Measurements from ENCODE around the gene KCNMA1. TPM values are rescaled to one million over a fixed set of nuclear protein-coding genes. Genes with fewer than 3 reads are reported as not detected.
A peak's percentile ranks its signal among the peaks of the same experiment; 100 is the strongest.

Gene KCNMA1
- total RNA-seq, 1 experiment from 2014 or later = 143 TPM

GRCh38 chr10:77514870-77515269 lies 122.7 kb downstream of the KCNMA1 start:
- Histone ChIP-seq H3K9me2 (replicated peaks; ENCODE audit: low read length) (no peaks in the 10 kb centered on the region), H3K36me3 (ENCODE audit: low read depth, low read length) (no peaks in the 10 kb centered on the region), H3K27ac (ENCODE audit: low read length) (peak overlapping the region; percentile 82), H3K9me3 (ENCODE audit: low read length) (no peaks in the 10 kb centered on the region), H3K9ac (ENCODE audit: low read length) (peak overlapping the region; percentile 52), H4K20me1 (ENCODE audit: low read length) (no peaks in the 10 kb centered on the region), H3K4me3 (ENCODE audit: low read length) (peak overlapping the region; percentile 49; the same call in 1 of the 2 replicates), H3F3A (ENCODE audit: low read length, unreplicated experiment) (peaks cover 23% of the 10 kb centered on the region), H3K4me1 (ENCODE audit: insufficient read depth, low read length) (peaks cover 74% of the 10 kb centered on the region), H3K4me2 (ENCODE audit: low read length) (peak overlapping the region; percentile 72), H3K27me3 (ENCODE audit: low read length) (no peaks in the 10 kb centered on the region), H3K79me2 (ENCODE audit: low read length) (peaks cover 87% of the 10 kb centered on the region), H2AFZ (ENCODE audit: low read length) (peak overlapping the region; percentile 14; the same call in 1 of the 2 replicates)
- ATAC-seq (no peak), DNase-seq (no peak)
- no peak for TF ChIP-seq CTCF (conservative IDR thresholded peaks at IDR 0.05; ENCODE audit: low read depth, low read length)
- no peak for TF ChIP-seq EZH2phosphoT487 (IDR thresholded peaks at IDR 0.05; ENCODE audit: borderline replicate concordance, low read length)
- no peak for TF ChIP-seq EZH2 (IDR thresholded peaks at IDR 0.05; ENCODE audit: low read length, unreplicated experiment)
- ChIA-PET POLR2A (ENCODE audit: unreplicated experiment) (no interaction called here), CTCF (interaction anchor here (0.8 to 2.5 kb wide), 3 partner anchors 123 to 159 kb away, joined by 3 to 18 read pairs (median 3); no protein-coding TSS in a partner anchor)
- intact Hi-C loops (cut with micrococcal nuclease) = loop anchor here (1.0 to 5.0 kb wide), 4 partner anchors 16 to 263 kb away; no protein-coding TSS in a partner anchor
- BruUV-seq (replicated peaks) = no TSS peak

- Histone ChIP-seq H3K4me2 (ENCODE audit: low read length) (peak overlapping the region; percentile 72), H3K9me3 (ENCODE audit: low read length) (no peaks in the 10 kb centered on the region), H3K27ac (ENCODE audit: low read length) (peak overlapping the region; percentile 82), H3K9me2 (replicated peaks; ENCODE audit: low read length) (no peaks in the 10 kb centered on the region), H3K36me3 (ENCODE audit: low read depth, low read length) (no peaks in the 10 kb centered on the region), H4K20me1 (ENCODE audit: low read length) (no peaks in the 10 kb centered on the region), H3K4me1 (ENCODE audit: insufficient read depth, low read length) (peaks cover 69% of the 10 kb centered on the region), H3K4me3 (ENCODE audit: low read length) (peak overlapping the region; percentile 49), H2AFZ (ENCODE audit: low read length) (peak overlapping the region; percentile 14), H3F3A (ENCODE audit: low read length, unreplicated experiment) (peaks cover 23% of the 10 kb centered on the region), H3K9ac (ENCODE audit: low read length) (peak overlapping the region; percentile 52), H3K27me3 (ENCODE audit: low read length) (no peaks in the 10 kb centered on the region), H3K79me2 (ENCODE audit: low read length) (peaks cover 86% of the 10 kb centered on the region)
- ChIA-PET POLR2A (ENCODE audit: unreplicated experiment) (interaction anchor here (0.6 to 1.5 kb wide), 5 partner anchors 18 to 358 kb away, joined by 3 to 6 read pairs (median 5); no protein-coding TSS in a partner anchor), CTCF (interaction anchor here (0.5 to 2.7 kb wide), 12 partner anchors 8 to 516 kb away, joined by 3 to 18 read pairs (median 4); partner anchors contain the start of gene KCNMA1)
- BruUV-seq (replicated peaks) = no TSS peak
- TF ChIP-seq EZH2 (IDR thresholded peaks at IDR 0.05; ENCODE audit: low read length, unreplicated experiment) = no peak
- no peak; the same call in 1 of the 2 replicates for TF ChIP-seq EZH2phosphoT487 (IDR thresholded peaks at IDR 0.05; ENCODE audit: borderline replicate concordance, low read length)
- DNase-seq (peak; percentile 100), ATAC-seq (peak; percentile 91)
- intact Hi-C loops (cut with micrococcal nuclease) = loop anchor here (1.0 to 5.0 kb wide), 6 partner anchors 17 to 345 kb away; no protein-coding TSS in a partner anchor
Measured at GRCh38 chr10:77513781-77514331, 123.8 kb downstream of the KCNMA1 start.

GRCh38 chr10:77513220-77513619 lies 124.4 kb downstream of the KCNMA1 start:
- no peaks in the 10 kb centered on the region for H3K9me2 ChIP-seq (replicated peaks; ENCODE audit: low read length)
- DNase-seq (no peak), ATAC-seq (no peak)
- H3K4me1 ChIP-seq (ENCODE audit: insufficient read depth, low read length) = peaks cover 63% of the 10 kb centered on the region
- no peak for TF ChIP-seq CTCF (conservative IDR thresholded peaks at IDR 0.05; ENCODE audit: low read depth, low read length)
- no peak for TF ChIP-seq EZH2 (IDR thresholded peaks at IDR 0.05; ENCODE audit: low read length, unreplicated experiment)
- no peak for TF ChIP-seq EZH2phosphoT487 (IDR thresholded peaks at IDR 0.05; ENCODE audit: borderline replicate concordance, low read length)
- H3K36me3 ChIP-seq (ENCODE audit: low read depth, low read length) = no peaks in the 10 kb centered on the region
- peaks cover 86% of the 10 kb centered on the region for H3K79me2 ChIP-seq (ENCODE audit: low read length)
- BruUV-seq (replicated peaks) = TSS peak; percentile 64
- intact Hi-C loops (cut with micrococcal nuclease) = loop anchor here (2.0 to 5.0 kb wide), 3 partner anchors 96 to 344 kb away; no protein-coding TSS in a partner anchor
- peak overlapping the region; percentile 72 for H3K4me2 ChIP-seq (ENCODE audit: low read length)
- H3K4me3 ChIP-seq (ENCODE audit: low read length) = peak overlapping the region; percentile 49
- peak overlapping the region; percentile 82 for H3K27ac ChIP-seq (ENCODE audit: low read length)
- POLR2A ChIA-PET (ENCODE audit: unreplicated experiment) = interaction anchor here (1.2 to 1.5 kb wide), 2 partner anchors 18 to 120 kb away, joined by 5 to 6 read pairs; no protein-coding TSS in a partner anchor
- H4K20me1 ChIP-seq (ENCODE audit: low read length) = no peaks in the 10 kb centered on the region
- H3F3A ChIP-seq (ENCODE audit: low read length, unreplicated experiment) = peaks cover 23% of the 10 kb centered on the region
- H3K27me3 ChIP-seq (ENCODE audit: low read length) = no peaks in the 10 kb centered on the region
- H3K9me3 ChIP-seq (ENCODE audit: low read length) = no peaks in the 10 kb centered on the region
- H2AFZ ChIP-seq (ENCODE audit: low read length) = no peak overlapping the region; the same call in none of the 2 replicates
- peak overlapping the region; percentile 52 for H3K9ac ChIP-seq (ENCODE audit: low read length)
- CTCF ChIA-PET = interaction anchor here (0.5 to 2.7 kb wide), 9 partner anchors 8 to 517 kb away, joined by 3 to 18 read pairs (median 4); partner anchors contain the start of gene KCNMA1

All from PC-3 (cell line).